IMR-90 (cell line): ENCODE measurements around the gene ADGRA3. TPM values are rescaled to one million over a fixed set of nuclear protein-coding genes. Genes with fewer than 3 reads are reported as not detected.

ENCODE experiments used
- ATAC-seq: fragments of 200-7000 bp; cut with Tn5 transposase; 2 replicates; pipeline ENCODE4 v1.9.1; 2020; ENCODE audit warnings: low read depth, mild to moderate bottlenecking, moderate library complexity
- BruUV-seq: library from RNA; stranded (reverse); fragments of 400-500 nt; replicated peaks from 2 replicates; lab custom pipeline; 2021; lab: Mats Ljungman, UMichigan
- CTCF ChIA-PET: fragments of 300-600 bp; formaldehyde crosslinking; extraction: SDS; loops from one replicate; lab custom pipeline; 2021; ENCODE audit warnings: antibody characterized with exemption; lab: Yijun Ruan, JAX
- POLR2A ChIA-PET: fragments of 300-600 bp; sonication (Branson Sonifier 250); formaldehyde crosslinking; loops from one replicate; lab custom pipeline; 2022; ENCODE audit warnings: antibody characterized with exemption; ENCODE audit not compliant: unreplicated experiment; lab: Charles Lee
- DNase-seq: peaks from one replicate; pipeline ENCODE4 v3.0.0; 2013
- H2AFZ ChIP-seq: replicated peaks from 2 replicates; pipeline ENCODE3; 2013; ENCODE audit warnings: low read length, mild to moderate bottlenecking; ENCODE audit not compliant: poor library complexity
- H2AK5ac ChIP-seq: 2 replicates; pipeline ENCODE4 v1.6.1; 2013; ENCODE audit warnings: low read depth, low read length, inconsistent platforms
- H2AK9ac ChIP-seq: replicated peaks from 2 replicates; pipeline ENCODE3; 2013; ENCODE audit warnings: mild to moderate bottlenecking, low read depth, low read length, moderate library complexity; ENCODE audit not compliant: poor library complexity
- H2BK120ac ChIP-seq: 2 replicates; pipeline ENCODE4 v1.6.1; 2013; ENCODE audit warnings: low read depth, low read length, inconsistent platforms
- H2BK15ac ChIP-seq: 3 replicates; pipeline ENCODE4 v1.6.1; 2013; ENCODE audit warnings: low read depth, low read length, inconsistent platforms
- H2BK20ac ChIP-seq: 2 replicates; pipeline ENCODE4 v1.6.1; 2013; ENCODE audit warnings: low read depth, mild to moderate bottlenecking, inconsistent platforms, low read length, moderate library complexity
- H2BK5ac ChIP-seq: 2 replicates; pipeline ENCODE4 v1.6.1; 2013; ENCODE audit warnings: mild to moderate bottlenecking, low read depth, low read length, inconsistent platforms; ENCODE audit not compliant: poor library complexity, severe bottlenecking
- H3K14ac ChIP-seq: replicated peaks from 2 replicates; pipeline ENCODE4 v1.6.1; 2013; ENCODE audit warnings: low read depth, low read length, inconsistent platforms
- H3K18ac ChIP-seq: 2 replicates; pipeline ENCODE4 v1.6.1; 2013; ENCODE audit warnings: low read depth, low read length, control low read depth
- H3K23ac ChIP-seq: 2 replicates; pipeline ENCODE4 v1.6.1; 2013; ENCODE audit warnings: low read depth, low read length, inconsistent platforms
- H3K27ac ChIP-seq: 2 replicates; pipeline ENCODE4 v1.5.1; 2013; ENCODE audit warnings: mild to moderate bottlenecking, control low read depth, low read length; ENCODE audit not compliant: insufficient read depth
- H3K27me3 ChIP-seq: 2 replicates; pipeline ENCODE4 v1.6.1; 2013; ENCODE audit warnings: low read length; ENCODE audit not compliant: control insufficient read depth, insufficient read depth
- H3K36me3 ChIP-seq: 2 replicates; pipeline ENCODE4 v1.6.1; 2013; ENCODE audit warnings: low read length, mixed read lengths; ENCODE audit not compliant: control insufficient read depth, insufficient read depth
- H3K4ac ChIP-seq: 2 replicates; pipeline ENCODE4 v1.6.1; 2013; ENCODE audit warnings: low read depth, low read length, inconsistent platforms
- H3K4me1 ChIP-seq: 2 replicates; pipeline ENCODE4 v1.6.1; 2013; ENCODE audit warnings: low read length, mixed read lengths; ENCODE audit not compliant: control insufficient read depth, insufficient read depth
- H3K4me2 ChIP-seq: 2 replicates; pipeline ENCODE4 v1.6.1; 2013; ENCODE audit warnings: low read depth, mild to moderate bottlenecking, control low read depth, low read length, moderate library complexity
- H3K4me3 ChIP-seq: 2 replicates; pipeline ENCODE4 v1.5.1; 2013; ENCODE audit warnings: low read depth, mild to moderate bottlenecking, control low read depth, low read length, moderate library complexity; ENCODE audit not compliant: insufficient read depth
- H3K56ac ChIP-seq: 2 replicates; pipeline ENCODE4 v1.6.1; 2013; ENCODE audit warnings: low read length, inconsistent platforms; ENCODE audit not compliant: insufficient read depth; ENCODE audit errors: extremely low read depth
- H3K79me1 ChIP-seq, 2 experiments: 2 replicates each; pipeline ENCODE4 v1.6.1; 2013; ENCODE audit warnings: low read length in 2 of 2, inconsistent platforms in 1 of 2, low read depth in 1 of 2
- H3K9ac ChIP-seq: 2 replicates; pipeline ENCODE4 v1.6.1; 2013; ENCODE audit warnings: low read depth, low read length, control low read depth
- H3K9me1 ChIP-seq: 2 replicates; pipeline ENCODE4 v1.6.1; 2013; ENCODE audit warnings: low read length, inconsistent platforms; ENCODE audit not compliant: insufficient read depth
- H3K9me3 ChIP-seq: 2 replicates; pipeline ENCODE4 v1.6.1; 2013; ENCODE audit warnings: low read length; ENCODE audit not compliant: control insufficient read depth, insufficient read depth
- H4K20me1 ChIP-seq: 2 replicates; pipeline ENCODE4 v1.6.1; 2013; ENCODE audit warnings: low read length, inconsistent platforms; ENCODE audit not compliant: insufficient read depth
- H4K5ac ChIP-seq: 2 replicates; pipeline ENCODE4 v1.6.1; 2013; ENCODE audit warnings: mild to moderate bottlenecking, low read depth, low read length, control low read depth
- H4K8ac ChIP-seq, 2 experiments: 2 replicates each; pipeline ENCODE4 v1.6.1; 2013; ENCODE audit warnings: low read depth in 2 of 2, low read length in 2 of 2, control low read depth in 1 of 2, inconsistent platforms in 1 of 2
- H4K91ac ChIP-seq: 2 replicates; pipeline ENCODE4 v1.6.1; 2013; ENCODE audit warnings: low read depth, low read length, inconsistent platforms; ENCODE audit not compliant: insufficient read depth
- CEBPB ChIP-seq: IDR thresholded peaks from 2 replicates; pipeline ENCODE4 v1.6.1; 2012; ENCODE audit warnings: low read depth, low read length, improper control_type of control experiment
- CHD1 ChIP-seq: IDR thresholded peaks from 2 replicates; pipeline ENCODE4 v1.6.1; 2012; ENCODE audit warnings: low read depth, low read length, improper control_type of control experiment
- FOS ChIP-seq: fragments of 150-350 bp; IDR thresholded peaks from 2 replicates; pipeline ENCODE4 v1.6.1; 2016; ENCODE audit warnings: low read depth, low read length
- MAZ ChIP-seq: IDR thresholded peaks from 2 replicates; pipeline ENCODE4 v1.6.1; 2012; ENCODE audit warnings: low read depth, mild to moderate bottlenecking, low read length, improper control_type of control experiment, moderate library complexity, borderline replicate concordance
- MXI1 ChIP-seq: IDR thresholded peaks from 2 replicates; pipeline ENCODE4 v1.6.1; 2012; ENCODE audit warnings: low read depth, mild to moderate bottlenecking, low read length, moderate library complexity, borderline replicate concordance
- NFE2L2 ChIP-seq: fragments of 150-350 bp; IDR thresholded peaks from 2 replicates; pipeline ENCODE4 v1.6.1; 2016; ENCODE audit warnings: low read depth, mild to moderate bottlenecking, low read length
- POLR2A ChIP-seq: IDR thresholded peaks from 2 replicates; pipeline ENCODE4 v1.6.1; 2012; ENCODE audit warnings: mild to moderate bottlenecking, low read depth, low read length
- SMC3 ChIP-seq: fragments of 150-350 bp; IDR thresholded peaks from 2 replicates; pipeline ENCODE4 v1.6.1; 2016; ENCODE audit warnings: low read depth, mild to moderate bottlenecking, antibody characterized with exemption, low read length, moderate library complexity
- WGBS, 2 experiments: methylation state at CpG; one replicate each; pipeline versions ENCODE4 v1.1.5 to v1.1.7; 2013; ENCODE audit warnings: missing lambda C conversion rate in 2 of 2; ENCODE audit not compliant: insufficient read length in 1 of 2; ENCODE audit errors: extremely low coverage in 2 of 2; 5-methylcytosine and 5-hydroxymethylcytosine counted together
- dilution Hi-C: fragments of 300-500 bp; cut with HindIII; formaldehyde crosslinking; loops from one replicate; pipeline ENCODE4 v1.14.3; 2018; ENCODE audit warnings: low sequenced_read_pairs; ENCODE audit not compliant: unreplicated experiment
- in situ Hi-C: fragments of 300-500 bp; cut with MboI; formaldehyde crosslinking; loops from 3 replicates; pipeline ENCODE4 v1.14.3; 2019; ENCODE audit warnings: low sequenced_read_pairs, inconsistent platforms, mixed read lengths
- intact Hi-C: fragments of 100-400 bp; cut with micrococcal nuclease; formaldehyde crosslinking; loops from 2 replicates; pipeline ENCODE4 v1.10.0; 2022
- polyA plus RNA-seq, 3 experiments: library from polyadenylated mRNA; depleted of rRNA; stranded (reverse); fragments of >200 nt; gene quantifications; 2 replicates each; pipeline ENCODE4 v1.2.3, GENCODE V29; 2012; ENCODE audit warnings: low replicate concordance in 1 of 3
- total RNA-seq: library from RNA; depleted of rRNA; stranded (reverse); fragments of >200 nt; gene quantifications from 2 replicates; pipeline ENCODE4 v1.2.3, GENCODE V29; 2012
- TF ChIP-seq, protein P1 (sequence below): fragments of 150-350 bp; IDR thresholded peaks from 2 replicates; pipeline ENCODE4 v1.6.1; 2016; ENCODE audit warnings: low read depth, mild to moderate bottlenecking, low read length, moderate library complexity, borderline replicate concordance
- TF ChIP-seq, protein P2 (sequence below): conservative IDR thresholded peaks from 2 replicates; pipeline ENCODE4 v1.5.1; 2012; ENCODE audit warnings: mild to moderate bottlenecking, low read depth, low read length, improper control_type of control experiment

ADGRA3 gene
- total and polyA plus RNA-seq, 2 of the 4 experiments (the other 2 are of a cell fraction): 20.1 to 28.0 TPM

DNA sequence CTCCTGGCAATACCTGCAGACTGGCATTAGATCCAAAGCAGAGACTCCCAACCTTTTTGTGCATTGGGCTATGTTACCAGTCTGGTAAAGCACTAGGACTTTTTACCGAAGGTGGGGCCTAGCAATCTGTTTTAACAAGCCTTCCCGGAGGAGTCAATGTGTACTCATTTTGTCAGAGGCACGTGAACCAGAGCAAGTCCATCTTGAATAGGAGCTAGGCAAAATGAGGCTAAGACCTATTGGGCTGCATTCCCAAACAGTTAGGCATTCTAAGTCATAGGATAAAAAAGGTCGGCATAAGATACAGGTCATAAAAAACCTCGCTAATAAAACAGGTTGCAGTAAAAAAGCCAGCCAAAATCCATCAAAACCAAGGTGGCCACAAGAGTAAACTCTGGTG lies 22.3 kb downstream of the ADGRA3 start:
- Histone ChIP-seq H3K9me1 (0 out of 2 replicates have a peak, but pooled peaks cover 3% of the 10 kb centered on the region), H3K36me3 (no peaks in the 10 kb centered on the region), H4K20me1 (peaks cover 7% of the 10 kb centered on the region; the same call in 1 of the 2 replicates), H3K9me3 (no peaks in the 10 kb centered on the region), H3K27me3 (no peaks in the 10 kb centered on the region), H3K4ac (no peak overlapping the region), H2BK20ac (no peak overlapping the region), H3K23ac (no peak overlapping the region), H4K91ac (no peak overlapping the region), H3K56ac (no peak overlapping the region), H2AFZ (no peak overlapping the region), H3K14ac (no peak overlapping the region), H3K9ac (no peak overlapping the region), H3K4me3 (no peak overlapping the region), H3K18ac (no peak overlapping the region), H4K8ac (no peak overlapping the region), H4K5ac (no peak overlapping the region), H3K4me2 (no peak overlapping the region), H2BK120ac (no peak overlapping the region), H3K4me1 (peaks cover 3% of the 10 kb centered on the region), H2AK9ac (no peak overlapping the region), H3K79me1 (peaks cover 8 to 25% of the 10 kb centered on the region in 2 experiments; a peak in 3 of 4 replicates), H2AK5ac (no peak overlapping the region), H3K27ac (no peak overlapping the region), H2BK5ac (no peak overlapping the region), H2BK15ac (no peak overlapping the region)
- WGBS, 2 experiments: no CpG with 5 or more reads among the region's 5 CpGs
- ATAC-seq (no peak), DNase-seq (no peak)
- dilution Hi-C loops (no loop called here), in situ Hi-C loops (no loop called here), intact Hi-C loops (no loop called here)
- ChIA-PET CTCF (no interaction called here), POLR2A (no interaction called here)
- TF ChIP-seq SMC3 (no peak), MAZ (no peak), CEBPB (no peak), FOS (no peak), NFE2L2 (no peak), CHD1 (no peak), POLR2A (no peak), MXI1 (no peak)
- TF ChIP-seq, protein P1, sequence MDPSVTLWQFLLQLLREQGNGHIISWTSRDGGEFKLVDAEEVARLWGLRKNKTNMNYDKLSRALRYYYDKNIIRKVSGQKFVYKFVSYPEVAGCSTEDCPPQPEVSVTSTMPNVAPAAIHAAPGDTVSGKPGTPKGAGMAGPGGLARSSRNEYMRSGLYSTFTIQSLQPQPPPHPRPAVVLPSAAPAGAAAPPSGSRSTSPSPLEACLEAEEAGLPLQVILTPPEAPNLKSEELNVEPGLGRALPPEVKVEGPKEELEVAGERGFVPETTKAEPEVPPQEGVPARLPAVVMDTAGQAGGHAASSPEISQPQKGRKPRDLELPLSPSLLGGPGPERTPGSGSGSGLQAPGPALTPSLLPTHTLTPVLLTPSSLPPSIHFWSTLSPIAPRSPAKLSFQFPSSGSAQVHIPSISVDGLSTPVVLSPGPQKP: no peak
- TF ChIP-seq, protein P2, sequence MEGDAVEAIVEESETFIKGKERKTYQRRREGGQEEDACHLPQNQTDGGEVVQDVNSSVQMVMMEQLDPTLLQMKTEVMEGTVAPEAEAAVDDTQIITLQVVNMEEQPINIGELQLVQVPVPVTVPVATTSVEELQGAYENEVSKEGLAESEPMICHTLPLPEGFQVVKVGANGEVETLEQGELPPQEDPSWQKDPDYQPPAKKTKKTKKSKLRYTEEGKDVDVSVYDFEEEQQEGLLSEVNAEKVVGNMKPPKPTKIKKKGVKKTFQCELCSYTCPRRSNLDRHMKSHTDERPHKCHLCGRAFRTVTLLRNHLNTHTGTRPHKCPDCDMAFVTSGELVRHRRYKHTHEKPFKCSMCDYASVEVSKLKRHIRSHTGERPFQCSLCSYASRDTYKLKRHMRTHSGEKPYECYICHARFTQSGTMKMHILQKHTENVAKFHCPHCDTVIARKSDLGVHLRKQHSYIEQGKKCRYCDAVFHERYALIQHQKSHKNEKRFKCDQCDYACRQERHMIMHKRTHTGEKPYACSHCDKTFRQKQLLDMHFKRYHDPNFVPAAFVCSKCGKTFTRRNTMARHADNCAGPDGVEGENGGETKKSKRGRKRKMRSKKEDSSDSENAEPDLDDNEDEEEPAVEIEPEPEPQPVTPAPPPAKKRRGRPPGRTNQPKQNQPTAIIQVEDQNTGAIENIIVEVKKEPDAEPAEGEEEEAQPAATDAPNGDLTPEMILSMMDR: no peak
- BruUV-seq: no TSS peak
